Endodermal cell (in vitro differentiated cells): ENCODE data around the gene IGLL5. TPM values are rescaled to one million over a fixed set of nuclear protein-coding genes. Genes with fewer than 3 reads are reported as not detected.

Source experiments
- DNase-seq: peaks from one replicate; pipeline ENCODE4 v3.0.0-alpha.2; 2017
- H3K27ac ChIP-seq: 2 replicates; pipeline ENCODE4 v1.5.1; 2013; ENCODE audit warnings: mild to moderate bottlenecking, low read depth, low read length, moderate library complexity
- H3K27me3 ChIP-seq: 2 replicates; pipeline ENCODE4 v1.6.1; 2013; ENCODE audit warnings: mild to moderate bottlenecking, low read length, moderate library complexity; ENCODE audit not compliant: insufficient read depth, control insufficient read depth, poor library complexity, severe bottlenecking
- H3K36me3 ChIP-seq: 2 replicates; pipeline ENCODE4 v1.7.0; 2013; ENCODE audit warnings: mild to moderate bottlenecking, low read length, moderate library complexity; ENCODE audit not compliant: control insufficient read depth, insufficient read depth
- H3K4me1 ChIP-seq: one replicate; pipeline ENCODE4 v1.7.0; 2013; ENCODE audit warnings: low read length; ENCODE audit not compliant: control insufficient read depth, insufficient read depth
- H3K4me3 ChIP-seq: 2 replicates; pipeline ENCODE4 v1.5.1; 2013; ENCODE audit warnings: mild to moderate bottlenecking, low read length, moderate library complexity
- H3K9ac ChIP-seq: 2 replicates; pipeline ENCODE4 v1.6.1; 2013; ENCODE audit warnings: mild to moderate bottlenecking, low read length, moderate library complexity; ENCODE audit not compliant: poor library complexity, severe bottlenecking; ENCODE audit errors: extremely low read depth
- H3K9me3 ChIP-seq: 2 replicates; pipeline ENCODE4 v1.6.1; 2013; ENCODE audit warnings: mild to moderate bottlenecking, low read length, moderate library complexity; ENCODE audit not compliant: control insufficient read depth
- H3K27ac Mint-ChIP-seq: 2 replicates; pipeline ENCODE4 v1.8.0; 2020; ENCODE audit warnings: mixed read lengths
- H3K27me3 Mint-ChIP-seq: 2 replicates; pipeline ENCODE4 v1.8.0; 2021; ENCODE audit warnings: mild to moderate bottlenecking, mixed read lengths; ENCODE audit not compliant: insufficient read depth
- H3K36me3 Mint-ChIP-seq: 2 replicates; pipeline ENCODE4 v1.8.0; 2020; ENCODE audit warnings: low read depth, mixed read lengths
- H3K4me1 Mint-ChIP-seq: 2 replicates; pipeline ENCODE4 v1.8.0; 2020; ENCODE audit warnings: mixed read lengths
- H3K4me3 Mint-ChIP-seq: 2 replicates; pipeline ENCODE4 v1.8.0; 2020; ENCODE audit warnings: mild to moderate bottlenecking, moderate library complexity, mixed read lengths
- H3K9me3 Mint-ChIP-seq: 2 replicates; pipeline ENCODE4 v1.8.0; 2020; ENCODE audit warnings: mild to moderate bottlenecking, mixed read lengths
- CTCF ChIP-seq: fragments of 200-600 bp; sonication (generic); conservative IDR thresholded peaks from 2 replicates; pipeline ENCODE4 v1.5.0; 2021; ENCODE audit warnings: antibody characterized with exemption, mild to moderate bottlenecking
- WGBS, 2 experiments: methylation state at CpG; one replicate each; pipeline versions ENCODE4 v1.1.5 to v1.1.7; 2013; ENCODE audit warnings: missing lambda C conversion rate in 2 of 2, mixed read lengths in 1 of 2; ENCODE audit not compliant: insufficient coverage in 1 of 2, insufficient read length in 1 of 2; 5-methylcytosine and 5-hydroxymethylcytosine counted together
- total RNA-seq, 2 donors: library from RNA; stranded (reverse); fragmentation: NEBNext Ultra II Directional in 1 of 2; extraction: Animal tissue kit (Norgen Biotek cat#: 25700) in 1 of 2; gene quantifications; 2 replicates in 1 of 2; 3 replicates in 1 of 2; pipeline ENCODE4 v1.2.1, GENCODE V29; 2021

Gene IGLL5
- total RNA-seq, 2 donors from 2014 or later, result not detected

DNA sequence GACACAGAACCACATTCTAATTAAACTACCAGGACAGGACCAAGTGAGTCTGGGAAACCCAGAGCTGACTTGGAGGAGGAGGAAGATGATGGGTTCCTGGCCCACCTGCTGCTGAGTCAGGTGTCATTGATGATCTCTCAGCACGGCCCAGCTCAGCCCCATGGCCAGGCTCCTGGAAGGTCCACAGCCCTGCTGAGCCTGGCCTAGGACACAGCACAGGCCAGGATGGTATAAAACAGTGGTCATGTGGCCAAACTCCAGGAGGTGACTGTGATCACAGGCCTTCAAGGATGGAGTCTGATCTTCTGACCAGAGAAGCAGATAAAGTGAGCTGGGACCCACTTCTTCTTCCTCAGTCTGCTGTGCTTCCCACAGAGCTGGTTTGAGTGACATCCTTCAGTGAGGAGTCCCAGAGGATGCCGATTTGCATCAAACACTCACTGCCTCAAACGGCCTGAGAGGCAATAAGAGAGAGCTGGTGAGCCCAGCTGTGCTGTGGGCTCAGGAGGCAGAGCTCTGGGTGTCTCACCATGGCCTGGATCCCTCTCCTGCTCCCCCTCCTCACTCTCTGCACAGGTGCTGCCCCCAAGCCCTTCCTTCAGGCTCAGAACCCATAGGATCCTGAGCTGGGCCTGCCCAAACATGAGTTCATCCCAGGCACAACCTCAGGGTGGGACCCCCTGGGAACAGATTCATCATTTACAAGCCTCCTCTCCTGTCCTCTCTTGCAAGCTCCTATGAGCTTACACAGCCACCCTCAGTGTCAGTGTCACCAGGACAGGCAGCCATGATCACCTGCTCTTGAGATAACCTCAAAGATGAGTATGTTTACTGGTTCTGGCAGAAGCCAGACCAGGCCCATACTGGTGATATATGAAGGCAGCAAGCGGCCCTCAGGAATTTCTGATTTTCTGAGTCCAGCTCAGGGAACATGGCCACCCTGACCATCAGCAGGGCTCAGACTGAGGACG is 37.7 kb upstream of the IGLL5 start:
- H3K9me3 Mint-ChIP-seq, result no peaks in the 10 kb centered on the region
- DNase-seq, result no peak
- H3K27me3 Mint-ChIP-seq, result peaks cover 76% of the 10 kb centered on the region
- no peaks in the 10 kb centered on the region for H3K36me3 ChIP-seq
- TF ChIP-seq CTCF, result no peak
- no peak overlapping the region for H3K27ac ChIP-seq
- WGBS, 2 experiments, result 83 to 85% methylated on average over 3 to 5 of the region's 5 CpGs
- H3K4me1 ChIP-seq, result no peaks in the 10 kb centered on the region
- H3K9ac ChIP-seq, result no peak overlapping the region
- H3K27ac Mint-ChIP-seq, result no peak overlapping the region
- peaks cover 62% of the 10 kb centered on the region for H3K27me3 ChIP-seq
- H3K4me3 ChIP-seq, result no peak overlapping the region
- H3K9me3 ChIP-seq, result no peaks in the 10 kb centered on the region
- H3K36me3 Mint-ChIP-seq, result no peaks in the 10 kb centered on the region
- H3K4me1 Mint-ChIP-seq, result no peaks in the 10 kb centered on the region
- H3K4me3 Mint-ChIP-seq, result no peak overlapping the region

DNA sequence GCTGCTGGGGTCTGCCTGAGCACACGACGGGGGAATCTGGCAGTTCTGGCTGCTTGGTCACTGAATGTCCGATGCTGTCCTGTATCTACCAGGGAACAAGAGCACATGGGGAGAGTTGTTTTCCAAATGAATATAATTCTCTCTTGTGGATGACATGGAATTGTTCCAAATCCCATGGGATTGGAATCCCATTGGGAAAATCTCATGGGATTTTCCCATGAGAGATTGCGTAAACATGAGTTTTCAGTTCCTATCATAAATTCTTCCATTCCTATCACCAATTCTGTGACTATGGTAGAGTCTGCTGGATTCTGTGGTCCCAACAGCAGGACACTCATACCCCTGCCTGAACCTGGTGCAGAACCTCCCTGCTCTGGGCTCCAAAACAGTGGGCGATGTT is 35.6 kb upstream of the IGLL5 start:
- Mint-ChIP-seq H3K9me3 (no peaks in the 10 kb centered on the region), H3K27ac (no peak overlapping the region), H3K27me3 (peaks cover 67% of the 10 kb centered on the region), H3K36me3 (no peaks in the 10 kb centered on the region), H3K4me3 (no peak overlapping the region), H3K4me1 (no peaks in the 10 kb centered on the region)
- H3K4me3 ChIP-seq, result no peak overlapping the region
- TF ChIP-seq CTCF, result no peak
- H3K4me1 ChIP-seq, result no peaks in the 10 kb centered on the region
- WGBS, 2 experiments, result 94 to 96% methylated on average over 2 to 5 of the region's 5 CpGs
- H3K9me3 ChIP-seq, result no peaks in the 10 kb centered on the region
- no peaks in the 10 kb centered on the region for H3K36me3 ChIP-seq
- peaks cover 54% of the 10 kb centered on the region for H3K27me3 ChIP-seq
- H3K27ac ChIP-seq, result no peak overlapping the region
- H3K9ac ChIP-seq, result no peak overlapping the region
- DNase-seq, result no peak

- H3K9me3 Mint-ChIP-seq, result no peaks in the 10 kb centered on the region
- Histone ChIP-seq H3K27me3 (peaks cover 42% of the 10 kb centered on the region), H3K4me1 (peaks cover 4% of the 10 kb centered on the region), H3K27ac (no peak overlapping the region), H3K9me3 (no peaks in the 10 kb centered on the region), H3K9ac (no peak overlapping the region), H3K36me3 (no peaks in the 10 kb centered on the region), H3K4me3 (no peak overlapping the region)
- WGBS, 2 experiments, result 79 to 100% methylated on average over 1 to 2 of the region's 2 CpGs
- H3K27ac Mint-ChIP-seq, result no peak overlapping the region
- H3K4me3 Mint-ChIP-seq, result no peak overlapping the region
- peaks cover 66% of the 10 kb centered on the region for H3K27me3 Mint-ChIP-seq
- H3K4me1 Mint-ChIP-seq, result no peaks in the 10 kb centered on the region
- H3K36me3 Mint-ChIP-seq, result no peaks in the 10 kb centered on the region
- TF ChIP-seq CTCF, result no peak
- no peak for DNase-seq
Measured at GRCh38 chr22:22853713-22854112, 33.9 kb upstream of the IGLL5 start.
